SH-SY5Y (cell line): ENCODE results near the gene ZAR1L.

ENCODE experiments used
- GATA2 ChIP-seq: IDR thresholded peaks from 2 replicates; pipeline ENCODE4 v1.6.1; 2011; ENCODE audit warnings: mild to moderate bottlenecking, low read depth, low read length
- GATA3 ChIP-seq: IDR thresholded peaks from 2 replicates; pipeline ENCODE4 v1.6.1; 2011; ENCODE audit warnings: low read depth, mild to moderate bottlenecking, low read length, moderate library complexity

The ZAR1L gene

DNA sequence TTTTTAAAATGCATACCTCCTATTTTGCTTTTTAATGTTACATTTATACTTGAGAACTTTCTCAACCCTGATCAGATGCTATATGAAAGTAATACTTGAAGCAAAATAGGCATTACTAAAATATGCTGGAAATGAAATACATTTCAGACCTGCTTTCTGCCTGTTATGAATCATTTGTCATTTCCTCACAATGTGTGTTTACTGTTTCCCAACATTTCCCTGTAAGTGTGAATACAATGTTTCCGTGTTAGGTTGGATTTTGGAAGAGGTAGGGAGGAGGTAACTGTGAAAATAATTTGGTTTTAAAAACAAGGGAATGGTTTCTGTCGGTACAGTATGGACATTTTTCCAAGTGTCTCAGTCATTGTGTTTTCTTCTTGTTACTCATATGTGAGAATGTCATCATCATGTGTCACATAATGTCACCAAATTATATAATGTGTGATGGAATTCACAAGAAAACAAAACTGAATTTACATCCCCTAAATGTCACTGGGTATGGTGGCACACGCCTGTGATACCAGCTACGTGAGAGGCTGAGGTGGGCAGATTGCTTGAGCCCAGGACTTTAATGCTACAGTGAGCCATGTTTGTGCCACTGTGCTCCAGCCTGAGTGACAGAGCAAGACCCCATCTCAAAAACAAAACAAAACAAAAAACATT lies 43.0 kb downstream of the ZAR1L start:
- TF ChIP-seq GATA2 (no peak), GATA3 (no peak)

GRCh38 chr13:32267836-32268439 lies 47.2 kb downstream of the ZAR1L start:
- TF ChIP-seq GATA3, result no peak

DNA sequence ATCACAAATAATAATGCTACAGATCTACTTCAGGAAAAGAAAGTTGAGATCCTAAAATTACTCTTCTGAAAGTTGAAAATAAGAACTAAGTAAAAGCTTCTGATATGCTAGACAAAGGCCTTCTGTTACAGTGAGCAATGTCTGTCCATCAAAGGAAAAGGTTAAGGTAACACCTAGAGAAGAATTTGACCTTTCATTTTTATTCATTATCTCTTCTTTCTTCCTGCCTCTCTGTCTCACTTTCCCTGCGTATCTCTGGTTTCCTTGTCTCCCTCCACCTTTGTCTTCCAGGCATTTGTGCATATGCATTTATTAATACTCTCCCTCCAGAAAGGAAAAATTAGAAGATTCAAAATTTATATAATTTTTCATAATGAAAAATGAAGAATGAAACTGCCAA lies 49.0 kb downstream of the ZAR1L start:
- TF ChIP-seq GATA2 (no peak), GATA3 (no peak)

DNA sequence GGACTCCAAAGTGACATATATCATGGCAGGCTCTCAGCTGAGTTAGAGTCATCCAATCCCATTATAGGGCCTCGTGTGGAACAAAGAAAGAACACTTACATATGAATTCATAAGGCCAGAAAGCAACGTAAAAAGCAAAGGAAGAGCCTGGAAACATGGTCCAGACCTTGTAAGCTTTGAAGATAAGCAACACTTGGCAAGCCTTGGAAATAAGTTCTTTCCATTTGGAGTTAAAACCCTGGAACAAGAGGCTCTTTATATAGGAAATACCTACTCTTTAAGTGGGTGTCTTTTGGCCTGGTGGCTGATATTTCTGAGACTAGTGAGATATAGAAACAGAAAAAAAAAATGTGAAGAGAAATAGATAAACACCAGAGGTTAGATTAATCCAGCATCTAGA lies 49.4 kb downstream of the ZAR1L start:
- TF ChIP-seq GATA3, result no peak
- TF ChIP-seq GATA2, result no peak

- TF ChIP-seq GATA3 (no peak), GATA2 (no peak)
These were observed 50.8 kb downstream of the ZAR1L start for GRCh38 chr13:32264407-32264806.

- TF ChIP-seq GATA2 (no peak), GATA3 (no peak)
These were observed 52.5 kb downstream of the ZAR1L start for GRCh38 chr13:32262619-32263018.

GRCh38 chr13:32262165-32262564 lies 53.0 kb downstream of the ZAR1L start:
- TF ChIP-seq GATA2, result no peak
- TF ChIP-seq GATA3, result no peak

DNA sequence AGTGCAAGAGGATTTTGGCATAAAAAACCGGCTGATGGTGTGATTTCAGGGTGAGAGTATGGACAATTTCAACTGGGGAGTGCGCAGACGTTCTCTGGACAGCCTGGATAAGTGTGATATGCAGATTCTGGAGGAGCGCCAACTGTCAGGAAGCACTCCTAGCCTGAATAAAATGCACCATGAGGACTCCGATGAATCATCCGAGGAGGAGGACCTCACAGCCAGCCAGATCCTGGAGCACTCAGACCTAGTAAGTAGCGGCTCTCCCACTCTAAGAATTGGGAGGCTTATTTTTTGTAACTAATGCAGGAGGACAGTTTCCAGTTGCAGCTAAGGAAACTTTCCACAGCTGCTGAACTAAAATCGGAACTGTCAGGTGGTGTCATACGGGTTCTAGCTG lies 53.6 kb downstream of the ZAR1L start:
- TF ChIP-seq GATA2 (no peak), GATA3 (no peak)

DNA sequence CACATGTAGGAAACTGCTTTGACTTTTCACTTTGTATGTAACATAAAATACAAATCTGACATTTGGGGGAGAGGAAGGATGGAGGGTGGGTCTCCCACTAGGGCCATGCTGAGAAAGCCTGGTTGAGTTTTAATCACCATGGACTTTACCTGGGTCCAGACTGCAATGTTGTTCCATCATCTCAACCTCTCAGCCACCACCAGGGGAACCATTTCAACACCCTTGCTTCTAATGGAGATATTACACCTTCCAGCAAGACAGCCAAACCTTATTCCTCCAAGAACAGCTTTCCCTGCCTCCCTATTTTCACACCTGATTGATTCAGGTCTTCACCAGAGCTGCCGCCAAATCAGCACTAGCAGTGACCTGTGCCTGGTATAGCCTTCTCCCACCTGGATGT lies 56.0 kb downstream of the ZAR1L start:
- TF ChIP-seq GATA3 (no peak), GATA2 (no peak)

- TF ChIP-seq GATA2 (no peak), GATA3 (no peak)
These were observed 57.5 kb downstream of the ZAR1L start for GRCh38 chr13:32257649-32258048.

- TF ChIP-seq GATA3 (no peak), GATA2 (no peak)
These were observed 58.9 kb downstream of the ZAR1L start for GRCh38 chr13:32256243-32256642.

DNA sequence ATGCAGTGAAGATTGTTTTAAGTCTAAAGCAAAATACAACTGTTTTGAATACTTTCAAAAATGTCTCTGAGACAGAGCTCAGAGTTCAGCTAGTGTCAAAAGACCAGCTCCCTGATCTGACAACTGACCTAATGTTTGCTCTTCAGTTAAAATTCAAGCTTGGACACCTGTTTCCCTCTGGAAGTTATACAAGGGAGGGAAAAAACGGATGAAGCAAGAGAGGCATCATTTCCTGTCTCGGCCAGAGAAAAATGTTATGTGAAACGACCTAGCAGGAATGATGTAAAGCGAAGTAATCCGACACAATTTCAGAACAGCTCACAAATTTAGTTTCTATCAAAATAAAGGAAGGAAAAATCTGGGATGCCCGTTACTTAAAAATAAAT lies 59.4 kb downstream of the ZAR1L start:
- no peak for TF ChIP-seq GATA3
- TF ChIP-seq GATA2, result no peak

- TF ChIP-seq GATA2 (no peak), GATA3 (no peak)
These were observed 60.0 kb downstream of the ZAR1L start for GRCh38 chr13:32254916-32255723.

- no peak for TF ChIP-seq GATA3
These were observed 60.7 kb downstream of the ZAR1L start for GRCh38 chr13:32254416-32254815.

DNA sequence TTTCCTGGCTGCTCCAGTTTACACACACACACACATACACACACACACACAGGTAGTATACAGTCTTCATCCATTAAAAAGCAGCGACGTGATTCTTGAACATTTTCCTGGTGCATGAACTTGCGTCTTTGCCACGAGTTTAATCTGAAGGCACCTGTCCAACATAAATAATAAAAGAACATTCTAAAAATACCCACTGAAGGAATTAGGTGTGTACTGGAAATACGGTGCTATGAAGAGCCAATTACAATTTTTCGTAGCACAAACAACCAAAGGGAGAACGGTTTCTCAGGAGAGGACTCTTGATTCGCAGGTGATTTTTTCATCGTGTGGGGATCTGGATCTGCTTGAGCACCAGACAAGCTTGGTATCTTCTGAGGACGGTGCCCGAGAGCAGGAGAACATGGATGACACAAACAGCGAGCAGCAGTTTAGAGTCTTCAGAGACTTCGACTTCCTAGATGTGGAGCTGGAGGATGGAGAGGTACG lies 61.2 kb downstream of the ZAR1L start:
- no peak for TF ChIP-seq GATA2
- no peak for TF ChIP-seq GATA3
